GM21737 (cell line): ENCODE results near the gene ADARB2.

Experiments
- ATAC-seq: cut with Tn5 transposase; IDR thresholded peaks from one replicate; pipeline ENCODE4 v1.9.1; 2021; ENCODE audit warnings: mild to moderate bottlenecking, moderate library complexity; ENCODE audit not compliant: unreplicated experiment

The ADARB2 gene

GRCh38 chr10:1664333-1664964, 72.9 kb downstream of the ADARB2 start:
- ATAC-seq, result no peak

DNA sequence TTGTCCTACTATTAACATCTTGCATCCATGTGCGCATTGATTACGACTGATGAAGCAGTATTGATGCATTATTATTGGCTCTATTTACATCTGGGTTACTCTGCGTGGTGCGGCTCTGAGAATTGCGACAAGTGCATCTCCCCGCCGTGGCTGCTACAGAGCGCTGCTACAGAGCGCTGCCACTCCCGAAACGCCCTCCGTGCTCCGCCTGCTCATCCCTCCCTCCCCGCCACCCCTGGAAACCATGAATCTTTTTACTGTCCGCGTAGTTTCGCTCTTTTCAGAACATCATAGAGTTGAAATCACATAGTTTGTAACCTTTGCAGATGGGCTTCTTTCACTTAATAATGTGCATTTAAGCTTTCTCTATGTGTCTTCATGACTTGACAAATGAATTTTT, 74.1 kb downstream of the ADARB2 start:
- ATAC-seq, result no peak

DNA sequence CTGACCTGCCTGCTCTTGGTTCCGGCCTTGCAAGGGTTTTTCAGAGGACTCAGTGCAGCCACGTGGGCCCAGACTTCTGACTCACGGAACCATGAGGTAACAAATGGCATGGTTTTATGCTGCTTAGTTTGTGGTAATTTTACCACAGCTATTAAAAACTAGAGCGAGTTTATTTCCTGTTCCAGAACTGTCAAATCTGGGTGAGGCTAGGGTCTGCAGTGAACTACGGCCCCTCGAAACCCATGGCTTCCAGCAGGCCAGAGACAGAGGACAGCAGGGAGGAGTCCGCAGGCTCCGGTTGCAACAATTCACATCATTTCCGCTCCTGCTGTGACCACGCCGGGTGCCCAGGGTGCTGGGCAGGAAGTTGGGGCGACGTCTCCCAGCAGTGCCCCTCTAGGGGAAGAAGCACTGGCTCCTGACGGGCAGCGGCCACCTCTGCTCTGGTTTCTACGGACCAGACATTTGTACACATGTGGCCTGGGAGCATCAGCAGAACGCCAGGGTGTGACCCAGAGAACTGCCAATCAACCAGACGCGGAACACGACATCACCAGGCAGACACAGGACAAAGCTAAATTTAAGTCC, 74.8 kb downstream of the ADARB2 start:
- ATAC-seq, result peak; percentile 51

DNA sequence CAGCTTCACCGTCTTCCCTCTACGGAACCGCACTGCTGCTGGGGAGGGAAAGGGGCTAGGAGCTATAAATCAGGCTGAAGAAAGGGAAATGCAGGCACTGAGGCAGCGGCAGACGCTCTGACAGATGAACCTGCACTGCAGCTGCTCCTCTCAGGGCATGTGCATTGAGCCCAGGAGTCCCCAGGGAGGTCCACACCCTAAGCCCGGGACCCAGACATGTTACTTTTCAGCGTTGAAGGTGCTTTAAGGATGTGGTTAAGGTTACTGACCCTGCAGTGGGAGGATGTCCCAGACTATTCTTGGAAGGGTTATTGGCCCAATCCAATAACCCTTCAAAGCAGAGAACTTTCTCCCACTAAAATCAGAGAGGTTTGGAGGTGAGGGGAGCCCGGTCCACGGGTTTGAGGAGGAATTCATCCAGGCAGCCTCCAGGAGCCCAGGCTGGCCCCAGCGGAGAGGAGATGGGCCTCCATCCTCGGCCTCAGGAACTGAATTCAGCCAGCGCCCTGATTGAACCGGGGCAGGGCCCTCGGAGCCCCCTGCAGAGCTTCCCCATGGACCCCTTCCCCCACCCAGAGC, 75.4 kb downstream of the ADARB2 start:
- ATAC-seq, result peak; percentile 86

- no peak for ATAC-seq
Observed at GRCh38 chr10:1661416-1661815, 75.9 kb downstream of the ADARB2 start.

- no peak for ATAC-seq
Observed at GRCh38 chr10:1660815-1661214, 76.5 kb downstream of the ADARB2 start.

DNA sequence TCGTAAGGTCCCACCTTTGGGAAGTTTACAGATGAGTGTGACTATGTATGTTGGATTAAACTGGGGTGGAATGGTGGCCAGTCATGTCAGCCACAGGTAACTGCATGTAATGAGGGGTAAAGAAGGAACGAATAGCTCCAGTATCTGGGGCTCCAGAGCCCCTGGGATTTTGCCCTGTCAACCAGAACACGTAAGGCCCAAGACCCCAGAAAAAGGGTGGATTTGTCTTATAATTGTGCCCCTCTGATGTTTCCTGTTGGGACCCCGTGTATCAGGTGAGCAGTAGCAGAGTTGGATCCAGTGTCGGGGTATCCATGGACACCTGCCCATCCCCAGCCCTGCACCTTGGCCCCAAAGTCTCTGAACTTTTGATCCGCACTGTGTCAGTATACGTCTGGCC, 76.9 kb downstream of the ADARB2 start:
- no peak for ATAC-seq

- no peak for ATAC-seq
Observed at GRCh38 chr10:1659221-1659791, 78.0 kb downstream of the ADARB2 start.

GRCh38 chr10:1658658-1659057, 78.7 kb downstream of the ADARB2 start:
- no peak for ATAC-seq

DNA sequence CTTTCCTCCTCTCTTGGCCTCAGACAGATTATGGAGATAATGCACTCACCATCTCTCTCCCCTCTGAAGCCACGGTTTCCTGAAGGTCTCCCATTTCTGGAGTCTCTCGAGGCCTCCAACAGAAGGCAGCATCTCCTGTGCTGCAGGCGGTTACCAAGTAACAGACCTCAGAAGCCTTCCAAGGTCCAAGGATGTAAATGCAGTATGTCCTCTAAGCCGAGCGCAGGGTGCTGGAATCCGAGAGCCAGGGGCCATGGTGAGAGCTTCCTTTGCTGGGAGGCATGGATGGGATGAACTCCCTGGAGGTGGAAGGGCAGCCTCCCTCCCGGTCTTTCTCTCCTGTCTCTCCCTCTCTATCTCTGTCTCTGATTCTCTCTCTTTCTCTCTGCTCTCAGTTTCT, 79.8 kb downstream of the ADARB2 start:
- no peak for ATAC-seq

DNA sequence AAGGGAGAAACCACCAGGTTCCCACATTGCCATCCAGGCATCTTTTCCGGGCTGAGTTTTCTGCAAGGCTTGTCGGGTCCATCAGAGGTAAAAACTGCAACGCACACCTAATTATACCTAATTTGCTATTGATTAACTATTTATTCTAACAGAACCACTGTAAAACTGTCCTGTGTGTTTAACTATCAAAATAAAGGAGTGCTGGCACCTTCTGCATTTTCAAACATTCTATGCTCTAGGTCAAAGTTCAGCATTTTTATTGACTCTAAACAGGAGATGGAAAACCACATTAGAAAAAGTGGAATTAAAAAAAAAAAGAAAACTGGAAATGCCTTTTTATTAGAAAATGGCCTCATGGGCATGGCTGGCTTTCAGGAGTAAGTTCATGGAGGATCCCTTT, 82.0 kb downstream of the ADARB2 start:
- no peak for ATAC-seq

- ATAC-seq, result no peak
Observed at GRCh38 chr10:1654811-1655356, 82.4 kb downstream of the ADARB2 start.

- no peak for ATAC-seq
Observed at GRCh38 chr10:1654247-1654646, 83.1 kb downstream of the ADARB2 start.

DNA sequence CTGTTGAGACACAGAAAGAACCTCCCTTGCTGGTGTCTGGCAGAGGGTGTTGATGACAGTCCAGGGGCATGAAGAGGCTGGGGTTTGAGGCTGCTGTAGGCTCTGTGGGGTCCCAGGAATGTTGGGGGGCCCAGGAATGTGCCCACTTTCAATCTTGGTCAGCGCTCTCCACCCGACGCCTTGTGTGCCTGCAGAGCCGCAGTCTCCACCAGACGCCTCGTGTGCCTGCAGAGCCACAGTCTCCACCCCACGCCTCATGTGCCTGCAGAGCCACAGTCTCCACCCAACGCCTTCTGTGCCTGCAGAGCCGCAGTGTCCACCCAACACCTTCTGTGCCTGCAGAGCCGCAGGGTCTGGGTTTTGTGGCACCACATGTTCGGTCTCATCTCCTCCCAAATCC, 84.0 kb downstream of the ADARB2 start:
- no peak for ATAC-seq

GRCh38 chr10:1652151-1652550, 85.2 kb downstream of the ADARB2 start:
- no peak for ATAC-seq

DNA sequence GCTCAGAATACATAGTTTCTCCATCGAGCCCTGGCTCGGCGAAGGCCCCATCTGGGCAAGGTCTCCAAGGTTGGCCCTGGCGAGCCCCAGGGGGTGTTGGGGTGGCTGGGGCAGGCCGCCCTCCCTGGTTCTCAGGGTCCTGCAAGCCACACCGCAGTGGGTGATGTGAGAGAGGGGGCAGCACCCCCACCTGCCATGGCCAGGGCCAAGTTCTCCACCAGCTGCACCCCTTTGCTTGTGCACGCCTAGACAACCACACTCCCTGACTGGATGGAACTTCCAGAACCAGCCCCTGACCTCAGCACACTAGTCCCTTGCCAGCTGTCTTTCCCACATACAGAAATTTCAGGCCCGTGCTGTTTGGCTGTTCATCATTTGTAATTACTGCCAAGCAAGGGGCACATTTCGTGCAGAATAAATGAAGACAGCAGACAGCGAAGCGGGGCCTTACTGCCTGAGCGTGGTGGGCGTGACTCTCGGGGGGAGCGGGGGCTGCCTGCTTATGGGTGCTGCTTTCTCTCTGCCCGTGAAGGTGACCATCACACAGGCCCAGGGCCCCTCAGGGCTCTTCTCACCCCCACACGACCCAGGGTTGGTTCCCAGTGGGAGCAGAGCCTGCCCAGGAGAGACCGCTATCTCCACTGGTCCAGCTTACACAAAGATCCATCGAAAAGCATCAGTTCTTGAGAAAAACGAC, 85.9 kb downstream of the ADARB2 start:
- no peak for ATAC-seq

DNA sequence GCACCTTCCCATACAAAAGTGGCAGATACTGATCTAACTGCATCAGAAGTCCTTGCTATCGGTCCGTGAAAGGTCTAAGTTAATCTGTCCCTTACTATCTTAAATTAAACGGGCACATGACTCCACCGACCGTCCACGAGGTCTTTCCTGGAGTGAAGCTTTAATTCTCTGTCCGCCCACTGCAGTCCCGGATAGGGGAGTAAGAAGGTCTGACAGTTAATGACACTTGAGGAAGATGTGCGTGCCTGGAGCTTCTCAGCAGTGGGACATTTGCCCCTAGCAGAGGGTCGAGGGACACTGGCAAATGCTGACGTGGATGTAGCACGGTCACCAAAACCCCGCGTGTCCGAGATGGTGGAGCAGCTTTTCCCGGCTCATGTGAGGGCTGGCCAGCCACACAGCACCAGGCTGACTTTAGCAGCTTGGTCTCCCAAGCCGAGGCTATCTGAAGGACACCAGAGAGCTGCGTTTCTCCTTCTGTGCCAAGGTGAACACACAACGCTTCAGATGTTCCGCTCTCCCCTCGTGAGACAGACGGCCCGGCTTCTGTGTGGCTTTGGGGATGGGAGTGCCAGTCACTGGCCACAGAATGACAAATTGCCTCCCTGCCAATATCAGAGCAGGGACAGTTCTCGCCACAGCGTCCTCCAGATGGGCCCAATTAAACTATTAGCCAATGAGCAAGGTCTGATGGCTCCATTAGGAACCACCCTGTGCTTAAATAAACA, 86.6 kb downstream of the ADARB2 start:
- no peak for ATAC-seq

DNA sequence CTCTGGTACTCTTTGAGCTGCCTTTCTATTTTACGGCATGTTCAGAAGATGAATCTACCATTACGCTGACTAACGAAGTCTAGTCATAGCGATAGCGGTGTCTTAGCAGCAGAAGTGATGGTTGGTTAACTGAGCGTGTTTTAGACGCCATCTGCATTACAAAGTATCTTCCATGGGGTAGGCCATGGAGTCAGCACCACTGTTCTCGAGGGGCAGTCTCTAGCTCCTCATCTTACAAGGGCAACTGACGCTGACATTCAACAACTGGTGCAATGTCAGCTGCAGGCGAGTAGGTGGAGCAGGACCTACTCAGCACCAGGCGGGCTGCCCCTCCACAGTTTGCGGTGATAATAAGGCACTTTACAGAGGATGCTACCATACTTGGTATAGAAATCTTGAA, 88.7 kb downstream of the ADARB2 start:
- no peak for ATAC-seq

GRCh38 chr10:1646332-1646731, 91.0 kb downstream of the ADARB2 start:
- no peak for ATAC-seq

GRCh38 chr10:1645896-1646295, 91.4 kb downstream of the ADARB2 start:
- ATAC-seq, result no peak

DNA sequence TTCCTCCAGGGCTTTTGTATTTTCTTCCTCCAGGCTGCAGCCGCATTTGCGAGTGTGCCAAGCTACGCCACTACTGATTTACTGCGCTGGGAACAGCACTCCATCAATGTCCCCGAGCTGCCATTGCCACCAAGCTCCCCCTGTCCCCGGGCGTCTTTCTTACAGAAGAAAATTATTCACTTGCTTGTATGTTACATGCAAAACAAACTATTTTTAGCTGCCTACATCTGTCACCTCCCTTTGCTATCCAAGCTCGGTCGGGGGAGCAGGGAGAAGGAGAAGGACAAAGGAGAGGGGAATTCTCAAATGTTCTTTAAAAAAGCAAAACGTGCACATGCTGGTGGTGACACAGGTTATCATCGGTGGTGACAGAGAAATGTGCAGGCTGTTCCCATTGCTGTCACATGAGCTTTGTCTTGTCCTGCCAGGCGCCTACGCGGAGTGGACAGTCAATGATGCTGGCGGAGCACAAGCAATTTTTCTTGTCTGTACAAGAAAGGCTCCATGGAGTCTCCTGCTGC, 93.1 kb downstream of the ADARB2 start:
- ATAC-seq, result no peak
